Mucosa of descending colon (tissue), 3 donors: ENCODE data around the gene ZNF354C. TPM values are rescaled to one million over a fixed set of nuclear protein-coding genes. Genes with fewer than 3 reads are reported as not detected.

Experiments used
- ATAC-seq: fragments of 200-7000 bp; cut with Tn5 transposase; one replicate; pipeline ENCODE4 v1.9.1; 2020; ENCODE audit warnings: mild to moderate bottlenecking, moderate library complexity
- DNase-seq, 3 donors: peaks; one replicate each; pipeline ENCODE4 v3.0.0-alpha.2; 2020
- H3K36me3 ChIP-seq: fragments of 200-600 bp; one replicate; pipeline ENCODE4 v1.8.0; 2021; ENCODE audit warnings: low read depth, mild to moderate bottlenecking
- H3K4me1 ChIP-seq: fragments of 200-600 bp; one replicate; pipeline ENCODE4 v1.8.0; 2021; ENCODE audit warnings: low read depth, mild to moderate bottlenecking
- H3K4me3 ChIP-seq: fragments of 200-600 bp; one replicate; pipeline ENCODE4 v1.8.0; 2021; ENCODE audit warnings: mild to moderate bottlenecking
- H3K9me3 ChIP-seq: fragments of 200-600 bp; one replicate; pipeline ENCODE4 v1.8.0; 2021; ENCODE audit warnings: mild to moderate bottlenecking
- intact Hi-C, 2 donors: fragments of 100-400 bp; cut with DNase I in 1 of 2; cut with micrococcal nuclease in 1 of 2; formaldehyde crosslinking; loops; one replicate each; pipeline versions ENCODE4 v1.11.0 to v1.11.1; 2022; cut with DNase I, micrococcal nuclease
- long read RNA-seq, 2 donors: library from polyadenylated mRNA; unstranded; transcript quantifications; one replicate each; pipeline ENCODE4 v2.0.0, GENCODE V29; 2019 to 2021
- total RNA-seq, 3 donors: library from RNA; stranded (reverse); fragmentation: NEBNext Ultra II Directional in 2 of 3; extraction: Animal tissue kit (Norgen Biotek cat#: 25700) in 2 of 3; gene quantifications; one replicate each; pipeline versions ENCODE4 v1.2.1 to v1.2.4, GENCODE V29; 2021 to 2023
- TF ChIP-seq, protein P1 (sequence below): fragments of 200-600 bp; IDR thresholded peaks from one replicate; pipeline ENCODE4 v1.8.0; 2022; ENCODE audit warnings: antibody characterized with exemption, mild to moderate bottlenecking
- donor health status: DM: no; HTN: no; CAD: no; lungs with moderate emphysema.
- donor health status: DM: no; HTN: no; CAD: no.
- donor health status: DM: no; HTN: yes; CAD: no.

Gene ZNF354C
- 1 to 10 TPM; 1.6 to 9.1 (median 1.7) TPM for total RNA-seq
- long read RNA-seq, donor 1, full-length matches to known transcripts: 9 of 11 reads
- long read RNA-seq, donor 1, partial matches to known transcripts: 0 of 11 reads
- long read RNA-seq, donor 1, other reads (novel, unspliced or antisense): 2 of 11 reads
- long read RNA-seq, donor 2: 0 reads

DNA sequence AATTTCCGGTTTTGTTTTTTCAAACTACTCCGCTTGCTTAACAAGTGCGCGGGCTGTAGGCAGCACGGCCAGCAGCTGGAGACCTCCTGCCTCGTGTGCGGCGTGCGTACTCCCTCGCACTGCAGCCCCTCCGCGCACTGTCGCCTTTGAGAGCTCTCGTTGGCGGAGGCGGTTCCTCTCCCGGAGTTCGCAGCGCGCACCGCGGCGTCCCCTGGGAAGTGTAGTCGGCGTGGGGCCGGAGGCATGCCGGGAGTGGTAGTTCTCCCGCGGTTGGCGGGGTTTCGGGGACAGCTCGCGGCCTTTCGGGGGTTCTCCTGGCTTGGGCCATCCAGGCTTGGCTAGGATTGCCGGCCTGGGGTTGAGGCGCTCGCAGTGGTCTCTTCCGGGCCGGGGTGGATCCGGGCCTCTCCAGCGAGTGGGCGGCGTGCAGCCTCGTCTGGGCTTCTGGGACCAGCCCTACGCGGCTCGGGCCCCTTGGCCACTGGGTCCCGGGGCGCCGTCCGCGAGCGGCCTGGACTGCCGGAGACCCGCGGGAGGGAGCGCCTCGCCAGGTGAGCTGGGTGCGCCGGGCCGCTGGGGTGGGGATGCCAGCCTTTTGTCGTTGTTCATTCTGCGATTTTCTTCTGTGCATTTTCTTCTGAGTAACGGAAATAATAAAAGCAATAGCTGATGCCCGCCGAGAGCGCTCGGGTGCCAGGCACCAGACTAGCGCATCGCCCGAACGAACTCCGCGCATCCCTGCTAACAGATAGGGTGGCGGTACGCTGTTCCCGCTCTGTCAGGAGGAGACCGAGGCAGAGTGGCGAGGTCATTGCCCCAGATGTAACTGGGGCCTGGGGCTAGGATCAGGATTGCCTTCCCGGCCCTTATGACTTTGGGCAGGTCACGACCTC lies at the start of gene ZNF354C:
Gene ZNF354C (plus strand): TSS at position 258 of the 893 bp plus-strand sequence. CDS start 1,696 bp downstream, outside the sequence.
- H3K9me3 ChIP-seq: peaks cover 11% of the 10 kb centered on the region
- intact Hi-C loops: no loop called here
- H3K36me3 ChIP-seq: no peaks in the 10 kb centered on the region
- H3K4me3 ChIP-seq: peak within 1 kb of the TSS; percentile 61
- peak; percentile 99 for ATAC-seq
- TF ChIP-seq, protein P1, sequence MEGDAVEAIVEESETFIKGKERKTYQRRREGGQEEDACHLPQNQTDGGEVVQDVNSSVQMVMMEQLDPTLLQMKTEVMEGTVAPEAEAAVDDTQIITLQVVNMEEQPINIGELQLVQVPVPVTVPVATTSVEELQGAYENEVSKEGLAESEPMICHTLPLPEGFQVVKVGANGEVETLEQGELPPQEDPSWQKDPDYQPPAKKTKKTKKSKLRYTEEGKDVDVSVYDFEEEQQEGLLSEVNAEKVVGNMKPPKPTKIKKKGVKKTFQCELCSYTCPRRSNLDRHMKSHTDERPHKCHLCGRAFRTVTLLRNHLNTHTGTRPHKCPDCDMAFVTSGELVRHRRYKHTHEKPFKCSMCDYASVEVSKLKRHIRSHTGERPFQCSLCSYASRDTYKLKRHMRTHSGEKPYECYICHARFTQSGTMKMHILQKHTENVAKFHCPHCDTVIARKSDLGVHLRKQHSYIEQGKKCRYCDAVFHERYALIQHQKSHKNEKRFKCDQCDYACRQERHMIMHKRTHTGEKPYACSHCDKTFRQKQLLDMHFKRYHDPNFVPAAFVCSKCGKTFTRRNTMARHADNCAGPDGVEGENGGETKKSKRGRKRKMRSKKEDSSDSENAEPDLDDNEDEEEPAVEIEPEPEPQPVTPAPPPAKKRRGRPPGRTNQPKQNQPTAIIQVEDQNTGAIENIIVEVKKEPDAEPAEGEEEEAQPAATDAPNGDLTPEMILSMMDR: no peak
- no peaks in the 10 kb centered on the region for H3K4me1 ChIP-seq
- DNase-seq: peak; percentile 88 to 90 (median 88)

DNA sequence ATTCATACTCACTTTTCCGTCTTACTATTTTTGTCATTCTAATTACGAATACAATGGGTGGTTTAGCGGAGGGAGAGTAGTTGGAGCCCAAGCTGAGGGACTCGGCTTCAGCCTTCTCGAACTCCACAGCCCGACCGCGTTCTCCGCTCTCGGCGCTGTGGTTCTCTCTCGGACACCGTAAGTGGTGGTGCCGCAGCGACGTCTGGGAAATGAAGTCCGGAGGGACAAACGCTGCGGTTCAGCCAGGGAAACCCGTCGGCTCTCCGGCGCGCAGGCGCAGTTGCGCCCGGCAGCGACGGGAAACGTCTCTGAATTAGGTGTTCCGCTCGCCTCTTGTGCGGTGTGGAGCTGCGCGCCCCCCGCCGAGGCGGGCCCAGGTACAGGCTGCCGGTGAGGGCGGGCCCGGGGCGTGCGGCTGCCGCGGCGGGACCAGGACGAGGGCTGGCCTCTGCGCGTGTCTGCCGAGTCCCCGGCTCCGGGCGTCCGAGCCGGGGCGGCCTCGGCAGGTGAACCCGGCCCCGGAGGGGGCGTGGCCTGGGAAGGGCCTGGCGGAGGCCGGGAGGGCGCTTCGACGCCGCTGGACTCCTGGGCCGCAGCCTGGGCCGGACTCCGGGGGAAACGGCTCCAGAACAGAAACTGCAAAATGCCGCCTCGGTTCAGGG lies 36.5 kb upstream of the ZNF354C start, which contains the start of gene ZNF879:
Gene ZNF879 (plus strand): TSS at position 277 of the 662 bp plus-strand sequence. CDS start 1,201 bp downstream, outside the sequence.
- ATAC-seq (peak; percentile 100), DNase-seq (peak; percentile 95)
- TF ChIP-seq, protein P1: no peak

DNA sequence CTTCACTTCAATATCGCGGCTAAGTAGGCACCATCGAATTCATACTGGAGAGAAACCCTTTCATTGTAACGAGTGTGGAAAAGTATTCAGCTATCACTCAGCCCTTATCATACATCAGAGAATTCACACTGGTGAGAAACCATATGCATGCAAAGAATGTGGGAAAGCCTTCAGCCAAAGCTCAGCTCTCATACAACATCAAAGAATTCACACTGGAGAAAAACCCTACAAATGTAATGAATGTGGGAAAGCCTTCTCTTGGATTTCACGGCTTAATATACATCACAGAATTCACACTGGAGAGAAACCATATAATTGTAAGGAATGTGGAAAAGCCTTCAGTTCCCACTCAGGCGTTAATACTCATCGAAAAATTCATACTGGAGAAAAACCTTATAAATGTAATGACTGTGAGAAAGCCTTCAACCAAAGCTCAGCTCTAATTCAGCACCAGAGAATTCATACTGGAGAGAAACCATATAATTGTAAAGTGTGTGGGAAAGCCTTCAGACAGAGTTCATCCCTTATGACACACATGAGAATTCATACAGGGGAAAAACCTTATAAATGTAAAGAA lies 27.1 kb upstream of the ZNF354C start:
- DNase-seq (no peak), ATAC-seq (no peak)
- Histone ChIP-seq H3K36me3 (peaks cover 21% of the 10 kb centered on the region), H3K4me1 (no peaks in the 10 kb centered on the region), H3K9me3 (peaks cover 99% of the 10 kb centered on the region), H3K4me3 (no peak overlapping the region)
- TF ChIP-seq, protein P1: no peak
- intact Hi-C loops: no loop called here

More for the DNA sequence above, 36.5 kb upstream of the ZNF354C start, which contains the start of gene ZNF879:
- intact Hi-C loops: no loop called here
- H3K4me3 ChIP-seq: peak within 1 kb of the TSS; percentile 38
- H3K36me3 ChIP-seq: no peaks in the 10 kb centered on the region
- peaks cover 44% of the 10 kb centered on the region for H3K9me3 ChIP-seq
- H3K4me1 ChIP-seq: peaks cover 7% of the 10 kb centered on the region

DNA sequence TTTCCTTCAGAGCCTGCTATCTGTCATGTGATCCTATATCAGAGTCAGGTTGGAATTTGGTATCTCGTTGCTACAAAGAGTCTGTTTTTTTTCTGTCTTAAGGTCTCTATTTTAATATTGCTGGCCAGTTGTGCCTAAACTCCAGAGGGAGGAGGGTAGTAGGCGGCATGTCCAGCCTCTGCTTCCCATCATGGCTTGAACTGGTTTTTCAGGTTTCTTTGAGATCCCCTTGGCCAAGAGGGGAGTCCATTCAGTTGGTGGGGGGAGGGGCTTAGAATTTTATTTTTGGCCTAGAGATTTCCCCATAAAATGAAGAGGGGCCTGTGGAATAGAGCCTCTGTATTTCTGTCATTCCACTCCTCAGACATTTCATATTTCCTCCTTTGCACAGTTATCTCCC lies 15.4 kb upstream of the ZNF354C start:
- ATAC-seq (no peak), DNase-seq (no peak)
- TF ChIP-seq, protein P1: no peak
- H3K9me3 ChIP-seq: peaks cover 23% of the 10 kb centered on the region
- no peak overlapping the region for H3K4me3 ChIP-seq
- intact Hi-C loops: no loop called here
- H3K36me3 ChIP-seq: no peaks in the 10 kb centered on the region
- H3K4me1 ChIP-seq: no peaks in the 10 kb centered on the region

DNA sequence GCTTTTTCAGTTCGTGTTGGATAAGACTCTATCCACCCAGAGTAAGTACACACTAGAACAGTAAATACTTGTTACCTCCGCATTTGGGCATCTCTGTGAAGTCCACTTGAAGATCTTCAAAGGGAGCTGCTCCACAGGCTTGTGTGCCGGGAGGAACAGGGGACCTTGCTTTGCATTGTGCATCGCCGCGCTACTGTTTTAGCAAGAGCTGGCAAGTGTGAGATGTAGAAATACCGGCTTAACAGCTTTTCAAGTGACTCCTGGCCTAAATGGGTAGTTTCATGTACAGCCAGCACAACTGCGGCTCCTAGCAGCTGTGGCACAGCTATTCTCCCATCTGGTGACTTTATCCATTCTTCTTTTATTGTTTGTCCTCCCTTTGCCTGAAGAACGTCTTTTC lies 8.4 kb upstream of the ZNF354C start:
- no peak overlapping the region for H3K4me3 ChIP-seq
- H3K36me3 ChIP-seq: no peaks in the 10 kb centered on the region
- ATAC-seq: no peak
- intact Hi-C loops: no loop called here
- H3K9me3 ChIP-seq: peaks cover 6% of the 10 kb centered on the region
- TF ChIP-seq, protein P1: no peak
- H3K4me1 ChIP-seq: no peaks in the 10 kb centered on the region
- DNase-seq: no peak
